ENCODE data around the gene PAX6. TPM values are rescaled to one million over a fixed set of nuclear protein-coding genes. Genes with fewer than 3 reads are reported as not detected.

PAX6 gene
- total RNA-seq, 1 donor from 2014 or later: 0.32 TPM

DNA sequence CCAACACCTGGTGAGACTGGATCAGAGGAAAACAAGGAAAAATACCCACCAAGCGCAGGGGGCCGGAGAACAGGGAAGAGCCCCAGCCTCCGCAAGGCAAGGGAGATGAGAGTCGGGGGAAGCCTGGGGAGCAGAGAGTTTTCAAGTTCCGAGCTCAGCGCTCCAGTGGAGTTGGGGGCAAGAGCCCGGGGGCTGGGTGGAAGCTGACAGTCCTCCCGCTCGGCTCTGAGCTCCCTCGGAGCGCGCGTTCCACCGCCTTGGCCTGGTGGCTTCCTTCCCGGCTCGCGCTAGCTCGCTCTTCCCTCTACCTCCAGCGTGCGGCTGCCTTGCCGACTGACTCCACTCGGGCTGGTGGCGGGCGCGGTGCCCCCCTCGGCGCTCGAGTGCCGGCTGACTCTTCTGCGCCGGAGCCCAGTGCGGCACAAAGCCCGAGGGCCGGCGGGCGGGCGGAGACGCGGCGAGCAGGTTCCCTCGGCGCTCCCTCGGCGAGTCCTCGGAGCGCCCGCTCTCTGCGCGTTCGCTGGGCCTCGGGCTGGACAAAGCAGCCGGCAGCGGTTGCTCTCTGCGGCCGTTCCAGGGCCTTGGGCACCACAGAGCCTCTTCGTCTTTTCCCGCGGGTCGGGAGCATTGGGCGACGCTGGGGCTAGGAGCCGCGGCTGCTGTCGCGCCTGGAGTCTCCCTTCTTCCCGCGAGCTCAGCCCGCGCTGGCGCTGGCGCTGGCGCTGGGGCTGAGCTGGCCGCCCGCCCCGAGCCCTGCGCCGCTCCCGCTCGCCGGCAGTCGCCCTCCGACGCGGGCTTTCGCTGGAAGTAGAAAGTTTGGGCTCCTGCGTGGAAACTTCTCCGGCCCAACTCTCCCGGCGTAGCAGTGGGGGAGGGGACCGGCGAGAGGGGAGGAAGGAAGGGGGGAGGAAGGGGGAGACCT lies 1.0 kb downstream of the PAX6 start:
- DNase-seq (ENCODE audit: low spot score): no peak

DNA sequence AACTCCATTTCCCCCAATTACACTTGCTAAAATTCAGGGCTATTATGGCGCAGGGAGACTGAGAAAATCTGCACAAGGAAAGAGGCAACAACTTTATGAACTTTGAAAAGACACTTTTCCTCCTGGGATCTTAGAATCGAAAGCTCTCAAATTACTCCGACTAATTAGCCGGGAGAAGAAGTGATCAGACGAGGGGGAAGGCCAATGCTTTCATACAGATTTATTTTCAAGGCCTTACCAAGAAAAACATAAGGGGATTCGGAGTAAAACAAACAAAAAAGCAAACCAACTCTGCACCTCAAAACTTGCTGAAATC lies 1.6 kb downstream of the PAX6 start:
- no peak for DNase-seq (ENCODE audit: low spot score)

DNA sequence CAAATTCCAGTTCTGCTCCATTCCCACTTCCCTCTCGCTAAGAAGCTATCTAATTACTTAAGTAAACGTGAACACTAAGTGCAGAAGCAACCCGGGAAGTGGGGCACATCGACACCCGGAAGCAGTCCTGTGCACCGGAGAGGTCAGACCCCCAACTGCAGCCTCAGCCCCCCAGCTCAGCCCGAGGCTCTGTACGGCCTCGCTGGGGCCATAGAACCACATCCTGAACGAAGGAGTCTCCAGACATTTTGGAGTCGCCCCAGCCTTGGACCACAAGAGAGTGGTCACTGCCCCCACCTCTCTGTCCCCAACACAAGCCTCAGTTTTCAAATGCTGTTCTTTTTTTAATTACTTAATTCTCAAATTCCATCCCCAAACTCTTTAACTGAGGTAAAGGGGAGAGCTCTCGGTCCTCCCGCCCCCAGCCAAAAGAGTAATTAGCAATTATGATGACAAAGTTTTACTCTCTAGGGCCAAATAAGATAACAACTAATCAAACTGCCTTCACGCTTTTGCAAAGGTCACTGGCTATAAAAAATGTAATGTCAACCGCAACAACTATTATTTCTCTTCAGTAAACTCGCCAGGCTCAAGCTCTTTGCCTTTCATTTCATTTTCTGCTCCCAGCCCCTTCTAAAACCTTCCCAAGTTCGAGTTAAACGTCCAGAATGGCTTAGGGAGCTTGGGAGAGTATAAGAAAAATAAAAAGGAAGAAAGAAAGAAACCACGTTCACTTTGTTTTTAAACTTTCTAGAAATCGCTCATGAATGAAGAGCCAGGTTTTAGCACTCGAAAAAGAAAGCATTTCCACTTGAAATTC lies 2.2 kb downstream of the PAX6 start:
- no peak for DNase-seq (ENCODE audit: low spot score)

DNA sequence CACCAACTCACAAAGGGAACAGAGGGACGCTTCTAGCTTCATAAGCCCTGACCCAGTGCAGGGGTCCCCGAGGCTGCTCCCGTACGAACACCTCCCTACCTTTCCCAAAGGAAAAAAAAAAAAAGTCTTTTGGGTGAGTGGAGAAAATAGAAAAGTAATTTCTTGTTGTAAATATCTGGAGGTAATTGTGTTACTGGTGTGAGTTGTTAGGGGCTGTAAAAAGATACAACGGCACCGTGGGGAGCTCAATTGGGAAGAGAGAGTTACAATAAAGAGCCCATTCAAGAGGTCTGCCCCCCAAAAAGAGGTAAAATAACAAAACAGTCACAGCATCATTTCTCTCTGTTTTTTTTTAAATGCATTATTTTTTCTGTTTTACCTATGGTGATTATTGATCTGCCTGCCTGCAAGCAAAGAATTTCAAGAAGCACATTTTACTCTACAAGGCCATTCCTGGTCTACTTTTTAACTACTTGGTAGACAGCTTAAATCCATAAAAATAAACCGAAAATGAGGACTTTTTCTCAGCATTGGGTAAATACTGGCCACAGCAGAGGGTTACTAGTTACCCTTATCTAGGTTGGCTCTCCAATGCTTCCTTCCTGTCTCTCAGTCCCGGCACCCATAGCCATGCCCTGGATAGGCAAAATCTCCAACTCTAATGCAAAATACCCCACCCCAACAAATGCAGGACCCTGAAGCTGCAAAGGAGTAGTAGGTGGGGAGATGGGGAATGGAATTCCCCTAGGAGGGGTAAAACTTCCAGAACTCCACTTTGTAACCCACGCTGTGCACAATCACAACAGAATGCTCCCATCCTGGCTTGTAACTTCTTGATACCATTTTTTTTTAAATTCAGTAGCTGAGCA lies 3.1 kb downstream of the PAX6 start:
- DNase-seq (ENCODE audit: low spot score): no peak

DNA sequence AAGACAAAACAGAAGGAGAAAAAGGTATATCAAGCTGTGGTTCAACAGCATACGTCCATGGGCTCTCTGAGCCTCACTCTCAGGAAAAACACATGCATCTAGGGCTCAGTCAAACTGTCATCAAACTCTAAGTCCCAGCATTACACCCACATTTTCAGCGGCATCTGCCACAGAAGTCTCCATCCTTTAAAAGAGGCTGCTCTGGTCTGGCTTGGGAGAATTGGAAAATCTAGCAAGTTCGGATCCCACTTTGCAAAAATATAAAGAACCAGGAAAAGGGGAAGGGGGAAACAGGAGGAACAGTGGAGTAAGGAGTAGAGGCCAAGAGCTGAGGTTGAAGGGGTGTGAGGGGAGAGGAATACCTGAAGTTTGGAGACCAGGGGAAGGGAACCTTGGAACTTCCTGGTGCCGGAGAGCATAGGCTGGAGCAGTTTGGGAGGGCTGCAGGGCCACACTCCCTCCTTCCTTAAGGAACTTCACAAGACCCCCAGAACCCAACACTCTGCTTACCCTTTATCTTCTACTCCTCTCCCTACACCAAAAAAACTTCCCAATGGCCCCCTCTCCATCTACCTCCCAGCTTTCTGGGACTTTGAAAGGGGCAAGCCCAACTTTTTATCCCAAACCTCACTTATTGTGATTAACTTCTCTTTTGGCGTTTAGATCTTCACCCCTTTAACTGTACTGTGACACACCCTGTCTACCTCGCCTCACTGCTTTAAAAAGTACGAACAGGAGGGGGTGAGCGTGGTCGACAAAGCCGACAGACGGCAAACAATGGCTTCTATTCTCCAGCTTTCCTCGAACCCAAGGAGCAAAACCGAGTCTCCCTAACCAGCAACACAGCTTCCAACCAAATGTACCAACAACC lies 4.0 kb downstream of the PAX6 start:
- no peak for DNase-seq (ENCODE audit: low spot score)

DNA sequence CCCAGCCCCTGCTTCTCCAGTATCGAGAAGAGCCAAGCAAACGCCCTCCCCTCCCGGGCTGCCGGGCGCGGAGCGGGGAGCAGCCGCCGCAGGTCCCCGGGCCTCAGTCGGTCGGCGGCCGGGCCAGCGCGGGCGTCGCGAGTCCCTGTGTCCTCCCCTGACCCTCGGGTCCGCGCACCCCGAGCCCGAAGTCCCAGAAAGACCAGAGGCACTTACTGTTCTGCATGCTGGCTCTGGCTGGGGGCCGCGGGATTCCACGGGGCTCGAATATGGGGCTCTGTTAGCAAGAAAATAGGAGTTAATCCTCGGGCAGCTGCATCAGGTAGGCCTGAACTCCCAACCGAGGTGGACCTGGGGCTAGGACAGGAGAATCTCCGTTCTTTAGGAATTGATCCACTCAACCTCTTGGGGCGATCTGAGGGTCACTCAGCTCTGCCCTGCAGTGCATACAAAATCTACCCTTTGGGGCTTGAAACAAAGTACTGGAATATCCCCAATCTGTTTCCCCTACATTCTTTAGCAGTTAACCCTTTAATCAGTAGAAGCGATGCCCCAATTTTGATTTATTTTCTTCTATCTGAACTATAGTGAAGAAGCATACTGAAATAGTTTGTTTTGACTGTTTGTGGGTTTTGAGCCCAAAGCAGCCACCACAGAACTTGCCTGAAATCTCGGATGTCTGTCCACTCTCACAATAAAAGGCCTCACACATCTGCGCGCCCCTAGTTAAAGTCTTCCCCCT lies 4.8 kb downstream of the PAX6 start:
- no peak for DNase-seq (ENCODE audit: low spot score)

DNA sequence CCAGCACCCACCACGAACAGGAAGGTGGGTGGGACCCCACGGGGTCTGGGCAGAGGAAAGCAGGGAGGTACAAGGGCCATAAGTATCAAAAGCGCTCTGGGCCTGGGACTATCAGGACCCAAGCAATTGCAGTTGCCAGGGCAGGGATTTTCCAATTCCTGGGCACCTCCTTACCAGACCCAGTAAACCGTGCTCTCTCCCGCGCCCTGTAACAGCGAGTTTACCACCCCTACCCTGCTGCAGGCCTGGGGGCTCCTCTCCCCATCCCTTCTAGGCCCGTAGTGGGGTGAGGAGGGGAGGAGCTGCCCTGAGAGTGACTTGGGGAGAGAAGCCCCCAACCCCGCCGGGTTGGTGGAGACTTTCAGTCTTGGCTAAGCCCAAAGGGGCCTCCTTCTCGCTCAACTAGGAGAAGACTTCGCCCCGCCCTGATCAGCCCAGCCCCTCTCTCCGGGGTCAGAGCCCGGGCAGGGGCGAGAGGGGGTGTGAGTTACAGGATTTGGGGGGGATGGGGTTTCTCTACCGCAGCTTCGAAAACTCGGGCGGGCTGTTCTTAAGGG lies 5.4 kb downstream of the PAX6 start:
- DNase-seq (ENCODE audit: low spot score): no peak

DNA sequence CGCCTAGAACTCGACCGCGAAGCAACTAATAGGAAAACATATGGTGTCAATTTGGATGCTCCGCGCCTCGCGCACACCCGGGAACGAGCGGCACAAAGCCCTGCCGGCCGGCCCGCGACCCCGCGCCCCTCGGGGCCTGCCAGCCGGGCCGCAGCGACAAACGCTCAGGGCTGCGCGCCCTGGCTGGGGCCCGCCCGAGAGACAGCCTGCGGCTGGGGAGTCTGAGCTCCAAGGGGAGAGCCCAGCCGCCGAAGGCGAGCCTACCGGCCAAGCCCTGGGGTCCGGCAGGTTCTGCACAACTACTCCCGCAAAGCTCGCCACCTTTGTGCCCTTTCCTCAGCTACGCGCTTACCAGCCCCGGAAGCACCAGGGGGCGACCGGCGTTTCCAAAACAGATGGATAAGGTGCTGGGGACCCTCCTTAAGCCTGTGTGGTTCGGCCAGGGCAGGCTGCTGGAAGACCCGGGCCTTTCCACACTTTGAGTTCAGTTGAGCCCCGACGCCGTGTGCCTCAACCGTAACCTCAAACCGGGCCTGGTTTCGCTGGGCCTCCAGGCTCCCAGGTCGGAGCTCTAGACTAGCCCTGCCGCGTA lies 6.0 kb downstream of the PAX6 start:
- no peak for DNase-seq (ENCODE audit: low spot score)

DNA sequence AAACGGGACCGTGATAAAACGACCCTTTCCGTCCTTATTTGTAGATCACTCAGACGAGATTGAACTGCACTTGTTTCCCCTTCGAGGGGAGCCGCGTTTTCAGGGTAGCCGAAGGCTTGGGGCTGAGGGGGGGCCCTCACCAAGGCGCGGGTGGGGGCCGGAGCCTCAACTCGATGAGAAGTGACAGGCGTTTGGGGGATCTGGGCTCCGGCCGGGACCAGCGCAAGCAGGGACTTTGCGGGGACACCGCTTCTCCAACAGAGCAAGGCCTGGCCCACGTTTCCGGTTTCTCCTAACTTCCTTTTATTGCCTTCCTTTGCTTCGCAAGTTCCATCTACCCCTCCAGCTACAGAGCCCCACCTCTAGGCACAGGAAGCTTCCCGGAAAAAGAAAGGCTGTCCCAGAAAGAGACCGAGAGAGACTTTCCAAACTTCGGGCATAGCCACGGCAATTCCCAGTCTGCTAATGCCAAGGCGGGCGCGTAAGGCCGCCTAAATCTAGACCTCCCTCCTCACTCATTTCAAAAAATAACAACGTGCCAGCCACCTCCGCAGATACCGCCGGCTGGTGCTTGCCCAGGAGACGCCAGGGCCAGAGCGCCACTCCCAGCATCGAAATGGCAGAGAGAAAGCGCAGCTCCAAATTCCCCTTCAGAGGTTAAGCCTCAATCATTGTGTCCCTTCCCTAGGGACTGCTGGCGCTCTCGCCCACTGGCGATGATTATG lies 6.6 kb downstream of the PAX6 start:
- DNase-seq (ENCODE audit: low spot score): no peak

DNA sequence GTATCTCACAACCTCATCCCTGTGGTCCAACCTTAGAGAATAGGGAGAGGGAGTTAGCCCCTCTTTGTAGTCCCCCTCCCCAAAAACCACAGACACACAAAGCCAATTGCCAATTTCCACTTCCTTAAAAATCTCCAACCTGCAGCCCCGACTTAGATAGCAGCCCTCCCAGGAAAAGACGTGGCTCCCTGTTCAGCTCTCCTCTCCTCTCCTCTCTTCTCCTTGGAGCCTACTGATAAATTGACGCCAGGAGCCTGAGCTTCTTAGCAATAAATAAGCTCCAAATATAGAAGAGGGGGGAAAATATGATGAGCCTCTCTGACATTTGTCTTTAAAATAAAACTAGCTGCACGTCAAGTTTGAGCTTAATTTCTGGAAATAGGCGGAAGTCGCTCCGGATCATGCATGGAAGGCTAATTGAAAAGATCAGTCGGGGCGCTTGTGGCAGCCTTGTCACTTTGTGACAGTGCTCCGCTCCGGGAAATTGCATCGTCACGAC lies 7.3 kb downstream of the PAX6 start:
- no peak for DNase-seq (ENCODE audit: low spot score)

DNA sequence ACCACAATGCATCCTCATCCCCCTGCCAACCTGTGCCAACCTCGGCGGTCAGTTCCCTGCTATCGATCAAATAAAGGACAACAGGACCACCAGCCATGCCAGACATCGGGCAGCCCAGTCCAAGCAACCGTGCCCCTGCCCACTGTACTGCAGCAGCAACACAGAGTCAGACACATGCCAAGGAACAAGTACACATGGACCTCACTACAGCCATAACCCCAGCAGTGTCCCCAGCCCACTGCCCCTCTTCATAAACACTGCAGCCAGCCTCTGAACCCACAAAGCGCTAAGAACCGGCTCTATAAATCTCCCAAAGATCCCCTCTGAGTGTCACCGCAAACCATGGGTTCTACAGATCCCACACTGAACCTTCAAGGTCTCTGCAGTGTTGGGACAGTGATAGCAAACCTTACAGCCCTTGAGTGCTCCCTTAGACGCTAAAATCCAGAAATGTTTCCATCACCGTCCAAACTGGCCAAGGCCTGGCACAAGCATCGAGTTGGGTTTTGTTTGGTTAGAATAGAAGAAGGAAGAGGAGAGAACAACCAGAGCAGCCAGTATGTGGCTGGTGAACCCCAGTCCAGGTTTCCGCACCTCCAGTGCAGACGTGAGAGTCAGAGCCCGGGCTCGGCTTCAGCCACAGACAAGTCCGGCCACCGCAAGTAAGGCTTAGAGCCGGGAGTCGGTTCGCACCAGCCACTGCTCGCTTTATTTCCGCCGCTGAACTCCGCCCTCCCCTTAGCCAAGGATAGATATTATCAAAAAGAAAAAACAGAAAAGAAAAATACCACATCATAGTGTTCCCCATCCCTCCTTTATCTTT lies 7.9 kb downstream of the PAX6 start:
- no peak for DNase-seq (ENCODE audit: low spot score)

DNA sequence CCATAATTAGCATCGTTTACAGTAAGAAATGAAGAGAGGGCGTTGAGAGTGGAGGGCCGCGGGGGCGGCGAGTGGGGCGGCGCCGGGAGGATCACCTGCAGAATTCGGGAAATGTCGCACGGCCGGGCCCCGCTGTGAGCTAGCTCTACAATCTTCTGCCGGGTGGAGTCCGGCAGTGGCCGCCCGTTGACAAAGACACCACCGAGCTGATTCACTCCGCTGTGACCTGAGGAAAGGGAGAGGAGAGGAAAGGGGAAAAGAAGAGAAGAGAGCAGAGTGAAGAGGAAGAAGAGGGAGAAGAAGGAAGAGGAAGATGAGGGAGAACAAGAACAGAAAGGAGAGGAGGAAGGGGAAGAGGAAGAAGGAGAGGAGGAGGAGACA lies 8.5 kb downstream of the PAX6 start:
- no peak for DNase-seq (ENCODE audit: low spot score)

DNA sequence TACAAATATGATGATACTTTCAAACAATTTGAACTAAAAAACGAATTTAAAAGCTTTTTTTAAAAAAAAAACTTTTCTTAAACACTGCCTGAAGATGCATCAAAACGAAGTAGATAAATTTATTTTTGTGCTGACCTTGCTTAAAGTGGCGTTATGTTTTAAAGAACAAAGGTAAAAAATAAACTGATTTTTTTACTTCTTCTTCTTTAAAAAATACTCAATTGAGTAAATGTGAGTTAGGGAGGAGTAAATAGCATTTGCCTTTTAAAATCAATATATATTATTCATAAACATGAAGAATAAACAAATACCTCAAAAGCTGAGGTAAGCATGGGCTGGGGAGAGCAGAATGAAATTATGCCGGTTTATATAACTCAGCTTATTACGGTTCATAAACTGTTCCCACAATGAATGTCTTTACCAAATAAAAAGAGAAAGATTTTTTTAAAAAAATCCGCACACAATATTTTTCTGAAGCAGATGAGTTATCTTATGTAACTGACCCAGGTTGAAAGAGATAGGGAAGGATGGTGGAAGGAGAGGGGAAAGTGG lies 9.0 kb downstream of the PAX6 start:
- DNase-seq (ENCODE audit: low spot score): no peak

DNA sequence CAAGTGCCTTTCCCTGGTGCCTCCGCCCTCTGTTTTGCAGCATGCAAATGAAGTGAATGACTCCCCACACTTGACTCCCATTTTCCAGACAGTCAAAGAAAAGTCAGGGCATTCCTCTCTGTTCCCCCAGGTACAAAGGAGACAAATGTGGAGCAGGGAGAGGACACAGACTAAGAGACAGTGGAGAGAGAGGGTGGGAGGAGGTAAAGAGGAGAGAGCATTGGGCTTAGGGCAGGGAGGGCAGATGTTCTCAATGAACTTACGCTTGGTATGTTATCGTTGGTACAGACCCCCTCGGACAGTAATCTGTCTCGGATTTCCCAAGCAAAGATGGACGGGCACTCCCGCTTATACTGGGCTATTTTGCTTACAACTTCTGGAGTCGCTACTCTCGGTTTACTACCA lies 9.8 kb downstream of the PAX6 start:
- no peak for DNase-seq (ENCODE audit: low spot score)

DNA sequence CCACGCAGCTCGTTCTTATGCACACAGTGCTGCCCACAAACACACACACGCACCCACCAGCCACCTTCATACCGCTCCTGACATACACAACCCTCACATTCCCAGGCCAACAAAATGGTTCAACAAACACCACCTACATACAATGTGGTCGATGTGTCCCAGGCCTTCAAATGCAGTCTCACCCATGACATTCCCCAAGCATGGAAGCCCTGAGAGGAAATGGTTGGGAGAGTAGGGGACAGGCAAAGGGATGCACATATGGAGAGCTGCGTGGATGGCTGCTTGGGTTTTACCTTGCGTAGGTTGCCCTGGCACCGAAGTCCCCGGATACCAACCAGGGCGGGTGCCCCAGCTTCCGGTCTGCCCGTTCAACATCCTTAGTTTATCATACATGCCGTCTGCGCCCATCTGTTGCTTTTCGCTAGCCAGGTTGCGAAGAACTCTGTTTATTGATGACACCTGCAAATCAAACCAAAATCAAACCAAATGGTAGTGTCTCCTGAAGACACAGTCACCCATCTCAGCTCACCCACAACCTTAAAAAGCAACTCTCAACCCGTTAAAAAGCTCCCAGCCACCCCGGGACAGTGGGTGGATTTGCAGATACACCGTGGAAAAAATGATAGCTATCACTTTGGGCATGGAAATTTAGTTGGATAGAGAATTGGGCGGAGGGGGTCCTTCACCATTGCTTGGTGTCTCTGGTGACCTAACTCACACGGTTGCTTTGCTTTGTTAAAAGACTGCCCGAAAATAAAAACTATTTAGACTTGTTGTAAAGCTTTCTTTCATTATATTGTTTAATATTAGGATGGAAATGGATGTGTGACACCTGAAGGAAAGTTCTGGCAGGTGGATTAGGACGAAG lies 10.5 kb downstream of the PAX6 start:
- DNase-seq (ENCODE audit: low spot score): no peak

All from mesenteric fat pad (tissue), 1 donor.